Right cardiac atrium (tissue), 5 donors: ENCODE measurements around the gene GCGR. TPM values are rescaled to one million over a fixed set of nuclear protein-coding genes. Genes with fewer than 3 reads are reported as not detected.
A peak's percentile ranks its signal among the peaks of the same experiment; 100 is the strongest.

Experiments
- ATAC-seq, 2 donors: fragments of 200-7000 bp; cut with Tn5 transposase; one replicate each; pipeline versions ENCODE4 v1.8.0 to v1.9.1; 2020; ENCODE audit warnings: moderate library complexity in 2 of 2, mild to moderate bottlenecking in 1 of 2
- DNase-seq, 3 donors: peaks; one replicate each; pipeline ENCODE4 v3.0.0-alpha.2; 2020
- H3K27ac ChIP-seq: one replicate; pipeline ENCODE4 v1.5.1; 2013; ENCODE audit warnings: mild to moderate bottlenecking, low read length, control low read depth, moderate library complexity
- H3K27me3 ChIP-seq: one replicate; pipeline ENCODE4 v1.6.1; 2013; ENCODE audit not compliant: control insufficient read depth, insufficient read depth
- H3K4me1 ChIP-seq: one replicate; pipeline ENCODE4 v1.6.1; 2013; ENCODE audit warnings: low read length; ENCODE audit not compliant: control insufficient read depth, insufficient read depth
- H3K4me3 ChIP-seq: one replicate; pipeline ENCODE4 v1.5.1; 2013; ENCODE audit warnings: low read length, control low read depth
- H3K9me3 ChIP-seq: one replicate; pipeline ENCODE4 v1.6.1; 2013; ENCODE audit warnings: low read length; ENCODE audit not compliant: control insufficient read depth
- WGBS: extraction: QIAGEN DNeasy Blood & Tissue Kit; methylation state at CpG from one replicate; pipeline ENCODE4 v1.1.7; 2013; 5-methylcytosine and 5-hydroxymethylcytosine counted together
- intact Hi-C, 4 donors: fragments of 100-400 bp; cut with DNase I; formaldehyde crosslinking; loops; one replicate each; pipeline versions ENCODE4 v1.11.0 to v1.14.0; 2022 to 2023
- polyA plus RNA-seq: library from polyadenylated mRNA; stranded (reverse); fragments of 200-250 nt; gene quantifications from one replicate; pipeline ENCODE4 v1.2.3, GENCODE V29; 2013
- total RNA-seq, 4 donors: library from RNA; stranded (reverse); fragmentation: NEBNext Ultra II Directional; extraction: Animal tissue kit (Norgen Biotek cat#: 25700); gene quantifications; one replicate each; pipeline ENCODE4 v1.2.1, GENCODE V29; 2021
- donor health status: healthy with polysubstance abuse.
- donor health status: DM: no; HTN: yes; CAD: no.
- donor health status: DM: no; HTN: no; CAD: no.
- donor health status: DM: no; HTN: yes; CAD: no; lungs with severe emphysema.
- donor health status: DM: yes; HTN: yes; CAD: no.

Gene GCGR
- total and polyA plus RNA-seq, 5 donors, result not detected

DNA sequence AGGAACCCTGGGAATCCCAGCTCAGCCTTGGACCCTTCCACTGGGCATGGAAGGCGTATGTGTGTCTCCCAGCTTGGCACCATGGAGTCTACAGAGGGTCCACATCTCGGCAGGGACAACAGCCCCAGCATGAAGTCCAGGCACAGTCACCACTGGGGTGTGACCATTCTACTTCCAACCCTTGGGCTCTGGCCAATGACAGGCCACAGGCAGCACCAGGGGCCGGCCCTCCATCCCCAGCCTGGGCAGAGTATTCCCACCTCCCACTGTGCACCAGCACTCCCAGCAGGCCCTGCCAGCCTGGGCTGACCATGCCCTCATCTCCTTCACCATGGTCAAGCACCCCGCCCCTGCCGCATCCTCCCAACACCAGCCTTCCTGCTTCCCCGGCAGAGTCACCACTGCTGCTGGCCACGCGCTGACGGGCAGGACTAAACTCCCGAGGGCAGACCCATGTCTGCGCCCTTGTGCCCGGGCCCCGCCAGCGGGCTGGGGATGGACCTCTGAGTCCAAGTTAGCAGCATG, 40.4 kb downstream of the GCGR start:
- Histone ChIP-seq H3K27me3 (no peaks in the 10 kb centered on the region), H3K4me1 (no peaks in the 10 kb centered on the region), H3K4me3 (no peak overlapping the region), H3K9me3 (no peaks in the 10 kb centered on the region), H3K27ac (no peak overlapping the region)
- DNase-seq (peak in 1 of 3 donors; percentile 60), ATAC-seq (no peak)
- 87% methylated on average over 14 of the region's 14 CpGs for WGBS
- intact Hi-C loops, result no loop called here

DNA sequence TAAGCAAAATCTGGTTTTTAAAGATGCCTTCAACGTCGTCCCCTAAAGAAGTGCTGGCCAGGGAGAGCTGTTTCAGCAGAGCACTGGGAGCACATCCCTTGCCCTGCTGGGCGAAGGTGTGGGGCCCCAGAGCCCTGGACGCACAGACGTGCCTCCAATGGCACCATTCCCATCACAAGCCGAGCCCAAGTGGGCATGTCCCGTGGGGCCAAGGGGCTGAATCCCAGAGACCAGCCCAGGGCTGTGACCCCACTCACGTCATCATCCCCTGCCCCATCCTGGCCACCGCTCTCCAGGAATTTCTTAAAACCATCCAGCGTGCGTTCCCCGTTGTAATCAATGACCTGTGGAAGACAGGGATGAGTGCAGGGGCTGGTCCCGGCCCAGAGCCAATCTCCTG, 40.9 kb downstream of the GCGR start:
- intact Hi-C loops, result no loop called here
- DNase-seq (no peak), ATAC-seq (no peak)
- 84% methylated on average over 13 of the region's 13 CpGs for WGBS
- Histone ChIP-seq H3K9me3 (no peaks in the 10 kb centered on the region), H3K4me3 (no peak overlapping the region), H3K27me3 (no peaks in the 10 kb centered on the region), H3K27ac (no peak overlapping the region), H3K4me1 (no peaks in the 10 kb centered on the region)

DNA sequence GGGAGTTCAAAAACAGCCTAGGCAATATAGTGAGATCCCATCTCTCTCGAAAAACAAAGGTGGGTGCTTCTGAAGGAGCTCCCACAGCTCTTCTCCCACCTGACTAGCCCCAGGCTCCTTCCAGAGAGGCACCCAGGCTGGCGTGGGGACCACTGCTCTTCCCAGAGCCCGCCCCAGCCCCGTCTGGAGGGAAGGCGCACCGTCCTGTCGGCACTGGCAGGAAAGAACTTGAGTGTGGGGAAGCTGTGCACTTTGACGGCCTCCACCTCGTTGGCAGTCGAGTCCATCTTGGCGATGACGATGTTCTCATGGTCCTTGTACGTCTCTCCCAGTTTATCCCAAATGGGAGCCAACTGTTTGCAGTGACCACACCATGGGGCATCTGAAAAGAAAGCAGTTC, 41.4 kb downstream of the GCGR start:
- Histone ChIP-seq H3K27me3 (no peaks in the 10 kb centered on the region), H3K4me1 (no peaks in the 10 kb centered on the region), H3K4me3 (no peak overlapping the region), H3K27ac (no peak overlapping the region), H3K9me3 (no peaks in the 10 kb centered on the region)
- 89% methylated on average over 13 of the region's 13 CpGs for WGBS
- ATAC-seq, result no peak
- DNase-seq, result no peak
- intact Hi-C loops, result no loop called here

DNA sequence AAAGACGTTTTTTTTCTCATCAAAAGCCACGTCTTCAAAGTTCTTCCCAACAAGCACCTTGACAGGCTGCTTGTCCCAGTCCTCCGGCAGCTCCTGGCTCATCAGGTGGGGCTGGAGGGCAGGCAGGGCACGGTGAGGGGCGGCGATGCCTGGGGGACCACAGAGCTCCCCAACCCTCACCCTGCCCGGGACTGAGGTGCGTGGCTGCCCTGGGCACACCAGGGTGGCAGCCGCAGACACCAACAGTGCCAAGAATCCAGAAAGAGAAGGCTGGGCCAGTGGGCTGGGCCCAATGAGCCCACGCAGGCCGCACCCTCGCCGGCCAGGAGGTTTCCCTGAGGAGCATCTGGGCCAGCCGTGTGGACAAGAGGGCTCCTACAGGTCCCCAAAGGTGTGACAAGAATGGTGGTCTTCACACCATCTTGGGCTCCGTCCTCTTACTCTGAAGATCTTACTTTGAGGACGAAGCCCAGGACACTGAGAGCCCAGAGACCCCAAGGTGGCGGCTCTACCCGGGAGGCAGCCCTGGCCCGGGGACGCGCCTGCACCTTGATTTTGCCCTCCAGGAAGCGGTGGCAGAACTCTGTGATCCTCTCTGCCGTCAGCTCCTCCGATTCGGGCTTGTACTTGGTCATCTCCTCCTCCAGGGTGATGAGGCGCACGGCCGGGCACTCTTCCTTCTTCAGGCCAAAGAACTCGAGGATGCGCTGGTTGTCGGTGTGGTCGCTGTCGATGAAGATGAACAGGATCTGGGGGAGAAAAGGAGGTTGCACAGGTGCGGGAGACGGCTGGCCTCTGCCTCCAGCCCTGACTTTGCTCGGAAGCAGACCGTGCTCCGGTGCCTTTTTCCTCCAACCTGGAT, 42.2 kb downstream of the GCGR start:
- 94% methylated on average over 38 of the region's 38 CpGs for WGBS
- intact Hi-C loops, result no loop called here
- DNase-seq, result peak in 1 of 3 donors; percentile 52

DNA sequence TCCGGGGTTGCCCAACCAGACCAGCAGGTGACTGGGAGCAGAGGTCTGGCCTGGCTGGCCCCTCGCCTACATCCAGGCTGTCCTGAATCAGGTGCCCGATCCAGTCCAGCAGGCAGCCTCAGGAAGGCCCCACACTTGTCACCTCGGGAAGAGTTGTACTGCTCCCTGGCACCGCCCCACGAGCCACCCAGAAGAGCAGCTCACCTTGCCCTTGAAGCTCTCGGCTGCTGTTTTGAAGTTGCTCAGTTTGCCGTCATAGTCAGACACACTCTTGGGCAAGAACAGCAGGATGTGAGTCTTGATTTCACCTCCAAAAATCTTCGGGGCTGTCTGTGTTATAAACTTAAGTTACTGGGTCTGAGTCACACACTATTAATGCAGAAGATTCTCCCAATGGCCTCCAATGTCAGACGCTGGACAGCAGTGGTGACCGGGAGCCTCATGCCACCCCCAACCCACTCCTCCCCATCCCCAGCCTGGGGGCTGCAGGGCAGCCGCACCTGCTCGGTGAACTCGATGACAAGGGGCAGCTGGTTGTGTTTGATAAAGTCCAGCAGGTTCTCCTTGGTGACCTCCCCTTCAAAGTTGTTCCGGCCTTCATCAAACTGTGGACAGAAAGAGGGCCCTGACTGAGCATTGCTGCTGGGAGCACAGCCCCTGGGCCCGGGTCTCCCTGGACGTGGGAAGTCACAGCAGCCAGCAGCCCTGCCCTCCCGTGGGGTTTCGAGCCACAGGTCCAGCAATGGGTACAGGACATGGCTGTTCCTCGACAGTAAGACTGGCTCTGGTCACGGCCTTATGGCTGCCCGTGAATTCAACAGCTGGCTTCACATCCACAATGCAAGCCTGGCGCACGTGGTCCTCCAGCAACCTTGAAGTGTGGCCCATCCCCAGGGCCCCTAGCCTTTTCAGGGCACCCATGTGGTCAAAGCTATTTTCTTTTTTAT, 43.1 kb downstream of the GCGR start:
- Histone ChIP-seq H3K9me3 (no peaks in the 10 kb centered on the region), H3K27me3 (no peaks in the 10 kb centered on the region), H3K27ac (no peak overlapping the region), H3K4me3 (no peak overlapping the region), H3K4me1 (no peaks in the 10 kb centered on the region)
- peak in 1 of 3 donors; percentile 32 for DNase-seq
- 85% methylated on average over 24 of the region's 24 CpGs for WGBS
- no peak for ATAC-seq
- intact Hi-C loops, result no loop called here

More for the DNA sequence above, 42.2 kb downstream of the GCGR start:
- H3K27ac ChIP-seq, result no peak overlapping the region
- H3K4me1 ChIP-seq, result no peaks in the 10 kb centered on the region
- no peaks in the 10 kb centered on the region for H3K27me3 ChIP-seq
- ATAC-seq, result no peak
- no peaks in the 10 kb centered on the region for H3K9me3 ChIP-seq
- H3K4me3 ChIP-seq, result no peak overlapping the region

DNA sequence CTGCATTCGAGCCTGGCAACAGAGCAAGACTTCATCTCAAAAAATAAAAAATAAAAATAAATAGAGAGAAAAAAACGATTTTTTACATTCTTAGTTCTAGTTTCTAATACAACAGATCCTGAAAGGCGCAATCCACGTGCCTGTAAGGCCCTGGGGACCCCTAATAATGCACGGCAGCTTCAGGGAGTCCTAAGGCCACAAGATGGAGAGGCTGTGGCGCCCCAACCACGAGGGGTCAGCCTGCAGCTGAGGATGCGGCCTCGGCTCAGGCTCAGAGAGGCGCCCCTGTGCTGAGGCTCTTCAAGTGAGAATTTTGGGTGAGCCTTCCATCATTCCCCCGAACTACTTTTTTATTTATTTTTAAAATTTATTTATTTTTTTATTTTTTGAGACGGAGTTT, 45.5 kb downstream of the GCGR start:
- ATAC-seq, result no peak
- intact Hi-C loops, result no loop called here
- no peaks in the 10 kb centered on the region for H3K27me3 ChIP-seq
- H3K27ac ChIP-seq, result no peak overlapping the region
- WGBS, result 94% methylated on average over 12 of the region's 12 CpGs
- no peaks in the 10 kb centered on the region for H3K9me3 ChIP-seq
- H3K4me3 ChIP-seq, result no peak overlapping the region
- no peak for DNase-seq
- no peaks in the 10 kb centered on the region for H3K4me1 ChIP-seq

DNA sequence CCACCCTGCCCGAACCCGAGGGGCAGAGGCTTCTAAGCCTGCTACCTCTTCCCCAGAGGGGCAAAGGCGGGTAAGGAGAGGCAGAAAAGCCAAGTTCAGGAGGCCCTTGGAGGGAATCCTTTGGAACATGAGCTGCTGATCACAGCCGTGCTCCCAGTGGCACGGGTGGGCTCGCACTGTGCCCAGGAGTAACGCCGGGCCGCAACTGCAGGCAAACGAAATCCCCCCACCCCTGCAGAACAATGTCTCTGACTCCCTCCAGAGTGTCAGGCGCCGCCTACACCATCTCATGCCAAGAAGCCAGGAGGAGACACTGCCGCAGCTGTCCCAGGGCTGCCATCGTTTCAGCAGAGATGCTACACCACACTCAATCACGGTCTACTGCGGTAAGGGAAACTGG, 47.5 kb downstream of the GCGR start:
- DNase-seq (no peak), ATAC-seq (no peak)
- intact Hi-C loops, result no loop called here
- H3K9me3 ChIP-seq, result no peaks in the 10 kb centered on the region
- H3K27me3 ChIP-seq, result no peaks in the 10 kb centered on the region
- H3K27ac ChIP-seq, result no peak overlapping the region
- no peak overlapping the region for H3K4me3 ChIP-seq
- WGBS, result 94% methylated on average over 16 of the region's 16 CpGs
- H3K4me1 ChIP-seq, result no peaks in the 10 kb centered on the region

DNA sequence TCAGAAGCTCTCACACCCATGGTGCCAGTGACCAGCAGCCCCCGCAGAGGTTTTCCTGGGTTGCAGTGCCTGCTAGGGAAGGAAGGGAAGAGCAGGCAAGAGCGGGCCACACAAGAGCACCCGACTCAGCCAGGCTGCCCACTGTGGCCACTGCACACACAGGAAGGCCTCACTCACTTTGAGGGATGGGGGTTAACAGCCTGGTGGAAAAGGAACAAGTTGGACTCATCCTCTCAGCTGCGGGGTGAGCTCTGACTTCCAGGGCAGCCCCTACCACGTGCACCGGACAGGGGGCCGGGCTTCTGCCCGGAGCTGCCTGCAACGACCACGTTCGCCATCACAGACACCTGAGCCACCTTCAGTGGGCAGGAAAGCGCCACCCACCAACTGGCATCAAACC, 48.3 kb downstream of the GCGR start:
- Histone ChIP-seq H3K4me1 (no peaks in the 10 kb centered on the region), H3K27ac (no peak overlapping the region), H3K9me3 (no peaks in the 10 kb centered on the region), H3K27me3 (no peaks in the 10 kb centered on the region), H3K4me3 (no peak overlapping the region)
- 91% methylated on average over 12 of the region's 12 CpGs for WGBS
- intact Hi-C loops, result no loop called here
- DNase-seq (no peak), ATAC-seq (no peak)

DNA sequence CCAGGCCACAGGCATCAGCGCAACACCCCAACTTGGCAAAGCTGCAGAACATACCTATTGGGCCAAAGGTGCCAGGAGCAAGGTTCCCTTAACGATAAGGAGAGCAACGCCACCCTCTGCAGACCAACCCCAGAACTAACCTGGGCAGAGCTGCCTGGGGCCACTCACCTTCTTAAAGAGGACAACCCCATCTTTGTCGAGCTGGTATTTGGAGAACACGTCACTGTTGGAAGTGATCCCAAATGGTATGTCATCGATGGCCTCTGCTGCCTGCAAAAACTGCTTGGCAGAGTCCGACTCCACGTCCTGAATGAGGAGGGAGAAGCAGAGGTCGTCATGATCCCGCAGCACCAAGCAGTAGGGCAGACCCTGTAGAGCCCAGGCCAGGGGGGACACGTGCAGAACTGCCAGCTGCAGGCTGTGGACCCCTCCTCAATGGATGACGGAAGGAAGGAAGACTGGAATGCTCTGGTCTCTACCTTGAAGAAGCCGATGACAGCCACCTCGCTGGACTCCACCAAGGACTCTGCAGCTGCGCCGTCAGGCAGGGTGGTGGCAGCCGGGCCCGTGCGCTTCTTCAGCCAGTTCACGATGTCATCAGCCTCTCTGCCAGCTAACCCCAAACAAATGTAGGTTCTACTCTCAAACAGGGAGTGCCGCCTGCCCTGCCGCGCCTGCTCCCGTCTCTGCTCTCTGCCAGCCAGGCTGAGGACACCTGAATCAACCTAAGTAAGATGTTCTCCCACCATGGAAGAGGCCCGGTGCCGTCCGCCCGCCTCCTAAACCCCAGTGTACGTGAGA, 51.2 kb downstream of the GCGR start:
- Histone ChIP-seq H3K4me1 (peaks cover 6% of the 10 kb centered on the region), H3K27ac (no peak overlapping the region), H3K9me3 (no peaks in the 10 kb centered on the region), H3K27me3 (no peaks in the 10 kb centered on the region), H3K4me3 (no peak overlapping the region)
- no peak for DNase-seq
- intact Hi-C loops, result no loop called here
- ATAC-seq, result no peak
- 66% methylated on average over 29 of the region's 29 CpGs for WGBS

DNA sequence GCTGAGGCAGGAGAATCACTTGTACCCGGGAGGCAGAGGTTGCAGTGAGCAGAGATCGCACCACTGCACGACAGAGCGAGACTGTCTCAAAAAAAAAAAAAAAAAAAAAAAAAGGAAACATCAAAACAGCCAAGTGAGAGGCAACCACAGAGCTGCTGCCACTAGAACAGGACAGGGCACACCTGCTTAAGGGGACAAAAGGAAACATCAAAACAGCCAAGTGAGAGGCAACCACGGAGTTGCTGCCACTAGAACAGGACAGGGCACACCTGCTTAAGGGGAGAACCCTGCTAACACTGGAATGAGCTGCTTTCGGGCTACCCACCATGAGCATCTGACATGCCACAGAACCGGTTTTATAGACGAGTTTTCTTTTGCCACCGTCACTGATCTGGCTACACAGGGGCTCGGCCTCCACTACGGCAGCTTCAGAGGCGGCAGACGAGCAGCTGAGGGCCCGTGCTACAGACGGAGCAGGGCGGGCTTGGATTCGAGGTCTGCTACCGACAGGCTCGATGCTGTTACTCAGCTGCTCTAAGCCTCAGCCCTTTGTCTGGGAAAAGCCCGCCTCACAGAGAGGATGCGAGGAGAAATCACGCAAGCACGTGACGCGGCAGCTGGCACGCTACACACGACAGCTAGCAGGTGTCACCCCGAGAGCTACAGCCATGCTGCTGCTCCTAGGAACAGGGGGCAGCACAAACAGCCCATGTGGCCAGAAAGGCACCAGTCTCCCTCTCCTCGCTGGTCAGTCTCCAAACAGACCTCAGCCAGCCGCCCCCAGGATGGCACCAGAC, 54.4 kb downstream of the GCGR start:
- 87% methylated on average over 30 of the region's 30 CpGs for WGBS
- Histone ChIP-seq H3K27ac (no peak overlapping the region), H3K4me3 (no peak overlapping the region), H3K4me1 (peaks cover 6% of the 10 kb centered on the region), H3K27me3 (no peaks in the 10 kb centered on the region), H3K9me3 (no peaks in the 10 kb centered on the region)
- no peak for ATAC-seq
- intact Hi-C loops, result no loop called here
- peak in 1 of 3 donors; percentile 35 for DNase-seq
